H1 (cell line): ENCODE results near the gene FOXF1. TPM values are rescaled to one million over a fixed set of nuclear protein-coding genes. Genes with fewer than 3 reads are reported as not detected.

Experiments used
- CTCF ChIA-PET: fragments of 300-600 bp; sonication (Branson Sonifier 250); formaldehyde crosslinking; loops from one replicate; lab custom pipeline; 2021; ENCODE audit not compliant: partially characterized antibody; lab: Charles Lee
- POLR2A ChIA-PET: fragments of 300-600 bp; sonication (Branson Sonifier 250); formaldehyde crosslinking; loops from one replicate; lab custom pipeline; 2021; ENCODE audit warnings: inconsistent platforms; ENCODE audit not compliant: partially characterized antibody; lab: Charles Lee
- DNase-seq, 2 experiments: peaks; one replicate each; pipeline versions ENCODE4 v3.0.0 to v3.0.0-alpha.2; 2010 to 2022; ENCODE audit warnings: low spot score in 2 of 2, low read depth in 1 of 2, mixed read lengths in 1 of 2
- FAIRE-seq: peaks from 2 replicates; lab custom pipeline; 2011; peaks lifted over from hg19 to GRCh38; lab: Jason Lieb, UNC
- H2AFZ ChIP-seq: 2 replicates; pipeline ENCODE4 v1.8.1; 2012; ENCODE audit warnings: low read length, inconsistent platforms
- H2AK5ac ChIP-seq: 2 replicates; pipeline ENCODE4 v1.6.1; 2013; ENCODE audit warnings: low read depth, low read length
- H2BK120ac ChIP-seq: replicated peaks from 2 replicates; pipeline ENCODE3; 2013; ENCODE audit warnings: low read depth, low read length, inconsistent platforms
- H2BK12ac ChIP-seq: 2 replicates; pipeline ENCODE4 v1.6.1; 2013; ENCODE audit warnings: low read depth, low read length
- H2BK15ac ChIP-seq: 2 replicates; pipeline ENCODE4 v1.6.1; 2013; ENCODE audit warnings: low read length
- H2BK20ac ChIP-seq: 2 replicates; pipeline ENCODE4 v1.6.1; 2013; ENCODE audit warnings: low read length
- H2BK5ac ChIP-seq: 2 replicates; pipeline ENCODE4 v1.6.1; 2013; ENCODE audit warnings: low read depth, low read length
- H3K14ac ChIP-seq: 2 replicates; pipeline ENCODE4 v1.6.1; 2013; ENCODE audit warnings: inconsistent platforms; ENCODE audit not compliant: insufficient read length
- H3K18ac ChIP-seq: 2 replicates; pipeline ENCODE4 v1.6.1; 2013; ENCODE audit warnings: low read length; ENCODE audit errors: extremely low read depth
- H3K23ac ChIP-seq: 2 replicates; pipeline ENCODE4 v1.6.1; 2013; ENCODE audit warnings: inconsistent platforms; ENCODE audit not compliant: insufficient read length
- H3K23me2 ChIP-seq: 2 replicates; pipeline ENCODE4 v1.6.1; 2013; ENCODE audit warnings: low read depth, low read length
- H3K27ac ChIP-seq: 2 replicates; pipeline ENCODE4 v1.6.1; 2011; ENCODE audit warnings: low read depth, low read length, inconsistent platforms
- H3K27me3 ChIP-seq, 4 experiments: replicated peaks in 1 of 4; 1 replicate in 1 of 4; 2 replicates in 3 of 4; pipeline versions ENCODE4 v1.6.1 to v1.8.1; 2011 to 2013; ENCODE audit warnings: low read length in 3 of 4, mild to moderate bottlenecking in 3 of 4, inconsistent platforms in 2 of 4, mixed read lengths in 2 of 4, moderate library complexity in 1 of 4; ENCODE audit not compliant: control insufficient read depth in 3 of 4, insufficient read depth in 3 of 4; ENCODE audit errors: extremely low read depth in 1 of 4
- H3K36me3 ChIP-seq, 4 experiments: 2 replicates each; pipeline versions ENCODE4 v1.6.1 to v1.8.1; 2011 to 2013; ENCODE audit warnings: mild to moderate bottlenecking in 4 of 4, low read length in 3 of 4, moderate library complexity in 2 of 4, control low read depth in 1 of 4, inconsistent platforms in 1 of 4; ENCODE audit not compliant: insufficient read depth in 4 of 4, control insufficient read depth in 2 of 4
- H3K4ac ChIP-seq: replicated peaks from 2 replicates; pipeline ENCODE3; 2013; ENCODE audit warnings: low read length, low read depth, mixed read lengths, inconsistent platforms; ENCODE audit not compliant: insufficient read length
- H3K4me1 ChIP-seq, 4 experiments: replicated peaks in 1 of 4; 1 replicate in 1 of 4; 2 replicates in 3 of 4; pipeline versions ENCODE4 v1.6.1 to v1.8.1; 2011 to 2013; ENCODE audit warnings: low read length in 3 of 4, inconsistent platforms in 2 of 4, mixed read lengths in 1 of 4; ENCODE audit not compliant: insufficient read depth in 4 of 4, control insufficient read depth in 3 of 4
- H3K4me2 ChIP-seq, 2 experiments: 2 replicates each; pipeline versions ENCODE4 v1.6.1 to v1.8.1; 2011 to 2013; ENCODE audit warnings: low read depth in 2 of 2, low read length in 2 of 2, control low read depth in 1 of 2, inconsistent platforms in 1 of 2, mild to moderate bottlenecking in 1 of 2; ENCODE audit not compliant: insufficient read depth in 1 of 2
- H3K4me3 ChIP-seq, 4 experiments: fragments of 200-600, 300-600 bp in 1 of 4; sonication (generic), shearing (Covaris generic), sonication (Bioruptor Twin) in 1 of 4; 2 replicates each; pipeline versions ENCODE4 v1.5.1 to v1.8.1; 2011 to 2016; ENCODE audit warnings: low read length in 4 of 4, low read depth in 3 of 4, control low read depth in 2 of 4, inconsistent platforms in 2 of 4, mild to moderate bottlenecking in 2 of 4, mixed read lengths in 1 of 4, moderate library complexity in 1 of 4; ENCODE audit not compliant: insufficient read depth in 2 of 4; ENCODE audit errors: extremely low read depth in 1 of 4
- H3K56ac ChIP-seq: replicated peaks from 2 replicates; pipeline ENCODE3; 2013; ENCODE audit warnings: low read depth, mild to moderate bottlenecking, mixed read lengths, low read length, inconsistent platforms; ENCODE audit not compliant: insufficient read length
- H3K79me1 ChIP-seq: 2 replicates; pipeline ENCODE4 v1.6.1; 2013; ENCODE audit warnings: low read depth, low read length, control low read depth
- H3K79me2 ChIP-seq, 2 experiments: 2 replicates each; pipeline versions ENCODE4 v1.6.1 to v1.8.1; 2012 to 2013; ENCODE audit warnings: low read length in 2 of 2, mild to moderate bottlenecking in 2 of 2, inconsistent platforms in 1 of 2; ENCODE audit not compliant: insufficient read depth in 2 of 2, control insufficient read depth in 1 of 2
- H3K9ac ChIP-seq, 4 experiments: replicated peaks in 1 of 4; 1 replicate in 1 of 4; 2 replicates in 3 of 4; pipeline versions ENCODE4 v1.6.1 to v1.8.1; 2011 to 2013; ENCODE audit warnings: low read depth in 3 of 4, low read length in 3 of 4, control low read depth in 2 of 4, mild to moderate bottlenecking in 2 of 4, moderate library complexity in 2 of 4, inconsistent platforms in 1 of 4; ENCODE audit errors: extremely low read depth in 1 of 4
- H3K9me3 ChIP-seq, 2 experiments: 2 replicates each; pipeline versions ENCODE4 v1.6.1 to v1.8.1; 2012 to 2013; ENCODE audit warnings: mild to moderate bottlenecking in 2 of 2, moderate library complexity in 2 of 2, control low read depth in 1 of 2, inconsistent platforms in 1 of 2, low read depth in 1 of 2, low read length in 1 of 2, mixed read lengths in 1 of 2; ENCODE audit not compliant: insufficient read depth in 2 of 2
- H4K20me1 ChIP-seq, 2 experiments: replicated peaks in 1 of 2; 2 replicates each; pipeline versions ENCODE3 to v1.8.1; 2011 to 2013; ENCODE audit warnings: inconsistent platforms in 2 of 2, low read length in 2 of 2, mild to moderate bottlenecking in 1 of 2; ENCODE audit not compliant: insufficient read depth in 2 of 2, control insufficient read depth in 1 of 2
- H4K5ac ChIP-seq: 2 replicates; pipeline ENCODE4 v1.6.1; 2013; ENCODE audit warnings: low read length, low read depth, mixed read lengths, inconsistent platforms; ENCODE audit not compliant: insufficient read length
- H4K8ac ChIP-seq: 2 replicates; pipeline ENCODE4 v1.8.0; 2013; ENCODE audit warnings: mild to moderate bottlenecking, moderate library complexity, low read length, inconsistent platforms; ENCODE audit not compliant: insufficient read depth; ENCODE audit errors: extremely low read depth
- H4K91ac ChIP-seq: replicated peaks from 2 replicates; pipeline ENCODE3; 2013; ENCODE audit warnings: low read length, mixed read lengths, inconsistent platforms; ENCODE audit not compliant: insufficient read length
- ASH2L ChIP-seq: fragments of 200-600, 300-600 bp; sonication (generic); IDR thresholded peaks from one replicate; pipeline ENCODE4 v1.7.1; 2017; ENCODE audit warnings: low read length
- CBX8 ChIP-seq: fragments of 300-800, 300-1000 bp; sonication (generic); IDR thresholded peaks from 2 replicates; pipeline ENCODE4 v1.7.1; 2016; ENCODE audit warnings: low read depth, low read length, borderline replicate concordance
- CTCF ChIP-seq, 3 experiments: IDR thresholded peaks; 1 replicate in 2 of 3; 2 replicates in 1 of 3; pipeline versions ENCODE4 v1.5.1 to v1.6.1; 2011; ENCODE audit warnings: low read length in 3 of 3, mild to moderate bottlenecking in 3 of 3, inconsistent platforms in 2 of 3, low read depth in 1 of 3, moderate library complexity in 1 of 3; ENCODE audit not compliant: insufficient read depth in 1 of 3; ENCODE audit errors: control extremely low read depth in 1 of 3
- KDM5A ChIP-seq: fragments of 200-600 bp; IDR thresholded peaks from 2 replicates; pipeline ENCODE4 v1.7.1; 2012; ENCODE audit warnings: mild to moderate bottlenecking, low read length, inconsistent platforms, mixed read lengths
- NRF1 ChIP-seq: IDR thresholded peaks from 2 replicates; pipeline ENCODE4 v1.6.1; 2011; ENCODE audit warnings: mild to moderate bottlenecking, low read depth, low read length, improper control_type of control experiment
- RAD21 ChIP-seq, 2 experiments: IDR thresholded peaks in 1 of 2; conservative IDR thresholded peaks in 1 of 2; 2 replicates each; pipeline ENCODE4 v1.6.1; 2011; ENCODE audit warnings: low read depth in 2 of 2, low read length in 2 of 2, improper control_type of control experiment in 1 of 2, inconsistent platforms in 1 of 2, mild to moderate bottlenecking in 1 of 2, moderate library complexity in 1 of 2
- RNF2 ChIP-seq: fragments of 200-900, 300-1000 bp; sonication (generic); IDR thresholded peaks from 2 replicates; pipeline ENCODE4 v1.7.1; 2016; ENCODE audit warnings: borderline replicate concordance, low read depth, mild to moderate bottlenecking, antibody characterized with exemption, low read length; ENCODE audit not compliant: poor library complexity, severe bottlenecking; ENCODE audit errors: missing control alignments
- SIN3A ChIP-seq, 2 experiments: IDR thresholded peaks in 1 of 2; conservative IDR thresholded peaks in 1 of 2; 2 replicates each; pipeline ENCODE4 v1.6.1; 2011 to 2012; ENCODE audit warnings: low read length in 2 of 2, improper control_type of control experiment in 1 of 2, low read depth in 1 of 2, mild to moderate bottlenecking in 1 of 2
- WGBS, 2 experiments: shearing (Covaris generic) in 1 of 2; methylation state at CpG; one replicate each; pipeline versions ENCODE4 v1.1.6 to v1.1.7; 2013 to 2015; ENCODE audit warnings: low lambda C conversion rate in 2 of 2, mixed read lengths in 2 of 2, inconsistent platforms in 1 of 2, low coverage in 1 of 2, missing lambda C conversion rate in 1 of 2; ENCODE audit not compliant: insufficient replicate concordance in 2 of 2, insufficient coverage in 1 of 2, insufficient read length in 1 of 2; ENCODE audit errors: extremely low coverage in 1 of 2, missing lambda C conversion rate in 1 of 2; 5-methylcytosine and 5-hydroxymethylcytosine counted together
- polyA plus RNA-seq, 7 experiments: library from polyadenylated mRNA; depleted of rRNA in 3 of 7; stranded (reverse) in 5 of 7; unstranded in 2 of 7; fragments of >200 nt in 5 of 7; fragments of 200-250 nt in 2 of 7; gene quantifications; 1 replicate in 5 of 7; 2 replicates in 1 of 7; 4 replicates in 1 of 7; pipeline versions ENCODE4 v1.2.1 to v1.2.3, GENCODE V29; 2011 to 2013; ENCODE audit warnings: missing spikeins in 2 of 7, mixed read lengths in 2 of 7
- total RNA-seq: library from RNA; stranded (reverse); fragmentation: NEBNext Ultra II Directional; extraction: Animal tissue kit (Norgen Biotek cat#: 25700); gene quantifications from 2 replicates; pipeline ENCODE4 v1.2.1, GENCODE V29; 2021

The FOXF1 gene
- total and polyA plus RNA-seq, 2 of the 8 experiments (the other 6 are each of a cell fraction or from before 2014, with no cell fraction given), result 0.02 TPM; not detected in 1

GRCh38 chr16:86471896-86472295 is 38.4 kb upstream of the FOXF1 start:
- Histone ChIP-seq H4K5ac (no peak overlapping the region), H3K23me2 (no peaks in the 10 kb centered on the region), H4K8ac (no peak overlapping the region), H3K56ac (no peak overlapping the region), H3K79me2 (no peaks in the 10 kb centered on the region), H4K20me1 (no peaks in the 10 kb centered on the region), H2AK5ac (no peak overlapping the region), H3K27ac (no peak overlapping the region), H3K18ac (no peak overlapping the region), H2BK5ac (no peak overlapping the region), H3K36me3 (no peaks in the 10 kb centered on the region), H4K91ac (no peak overlapping the region), H2BK20ac (no peak overlapping the region), H3K14ac (no peak overlapping the region), H3K23ac (no peak overlapping the region), H3K9ac (no peak overlapping the region), H3K4ac (no peak overlapping the region), H3K4me3 (no peak overlapping the region), H2BK120ac (no peak overlapping the region), H3K4me2 (no peak overlapping the region), H3K27me3 (peaks cover 0 to 2% (median 0%) of the 10 kb centered on the region in 4 experiments; a peak in 1 of 7 replicates), H2BK15ac (no peak overlapping the region), H2AFZ (no peak overlapping the region), H3K4me1 (no peaks in the 10 kb centered on the region), H3K79me1 (no peaks in the 10 kb centered on the region), H3K9me3 (peaks cover 3 to 9% of the 10 kb centered on the region in 2 experiments; a peak in 3 of 4 replicates), H2BK12ac (no peak overlapping the region)
- FAIRE-seq (no peak), DNase-seq (no peak)
- 97% methylated on average over 11 of the region's 12 CpGs; no CpG with 5 or more reads in 1 of the 2 experiments for WGBS, 2 experiments
- ChIA-PET POLR2A (no interaction called here), CTCF (interaction anchor here (1.3 to 2.0 kb wide), 2 partner anchors 9 to 45 kb away, joined by 3 to 8 read pairs; no protein-coding TSS in a partner anchor)
- TF ChIP-seq CTCF (IDR thresholded peaks at IDR 0.05; ENCODE audit: control extremely low read depth in 1 of 3, insufficient read depth in 1 of 3, low read depth in 1 of 3, low read length in 3 of 3) (no peak), SIN3A (conservative IDR thresholded peaks at IDR 0.05 in 1 of 2, IDR thresholded peaks at IDR 0.05 in 1 of 2; ENCODE audit: low read depth in 1 of 2, low read length in 2 of 2) (no peak), NRF1 (no peak), ASH2L (no peak), RAD21 (IDR thresholded peaks at IDR 0.05 in 1 of 2, conservative IDR thresholded peaks at IDR 0.05 in 1 of 2; ENCODE audit: low read depth in 2 of 2, low read length in 2 of 2) (no peak), RNF2 (no peak), KDM5A (no peak), CBX8 (no peak)
